GM21423 (cell line): ENCODE results near the gene ESPNL.

ENCODE experiments used
- ATAC-seq: cut with Tn5 transposase; IDR thresholded peaks from one replicate; pipeline ENCODE4 v1.9.1; 2021; ENCODE audit warnings: mild to moderate bottlenecking, moderate library complexity; ENCODE audit not compliant: unreplicated experiment

The ESPNL gene

DNA sequence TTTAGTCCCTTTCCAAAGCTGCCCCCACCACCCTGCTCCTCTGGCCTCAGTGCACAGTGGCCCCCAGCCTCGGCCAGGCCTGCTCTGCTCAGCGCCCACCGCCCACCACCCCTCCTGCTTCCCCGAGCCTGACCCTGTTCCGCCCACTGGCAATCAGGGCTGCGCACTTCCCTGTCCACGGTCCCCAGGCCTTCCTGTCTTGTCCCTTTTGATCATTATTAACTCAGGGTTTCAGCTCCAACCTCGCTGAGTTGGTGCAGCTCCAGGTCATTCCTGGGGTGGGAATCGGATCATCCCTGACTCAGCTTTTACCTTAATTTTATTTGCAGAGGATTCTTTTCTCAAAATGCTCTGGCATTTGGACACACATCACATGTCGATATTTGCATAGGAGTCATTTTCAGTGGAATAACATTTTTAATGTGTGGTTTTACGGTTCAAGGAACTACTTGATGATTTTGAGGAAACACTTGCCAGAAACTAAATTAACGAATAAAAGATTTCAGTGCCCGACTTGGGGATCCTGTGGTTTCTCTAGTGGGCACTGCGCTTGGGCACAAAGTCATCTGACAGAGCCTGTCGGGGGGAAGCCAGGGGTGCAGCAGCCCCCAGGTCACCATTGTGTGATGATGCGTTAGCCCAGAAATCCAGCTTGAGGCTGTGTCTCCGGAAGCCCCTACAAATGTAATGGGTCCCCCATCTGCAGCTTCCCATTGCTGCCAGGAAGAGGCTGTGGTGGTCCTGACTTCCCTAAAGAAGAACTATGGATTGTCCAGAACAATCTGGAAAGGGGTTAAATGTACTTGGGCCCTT lies 1.0 kb upstream of the ESPNL start:
- ATAC-seq = peak; percentile 13

DNA sequence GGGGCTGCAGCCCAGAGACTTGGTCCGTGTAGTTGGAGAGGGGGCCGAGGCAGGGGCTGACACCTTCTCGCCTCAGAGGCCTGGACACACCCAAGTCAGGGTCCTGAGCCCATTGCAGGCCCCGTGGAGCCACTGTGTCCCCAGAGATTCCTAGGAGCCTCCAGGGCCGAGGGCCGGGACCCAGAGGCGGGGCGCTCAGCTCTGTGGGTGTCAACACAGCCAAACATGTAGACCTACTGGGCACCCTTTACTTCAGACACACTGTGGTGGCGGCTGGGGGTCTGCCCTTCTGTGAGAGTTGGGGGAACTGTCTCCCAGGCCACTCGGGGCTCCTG lies 459 bp upstream of the ESPNL start:
- no peak for ATAC-seq

DNA sequence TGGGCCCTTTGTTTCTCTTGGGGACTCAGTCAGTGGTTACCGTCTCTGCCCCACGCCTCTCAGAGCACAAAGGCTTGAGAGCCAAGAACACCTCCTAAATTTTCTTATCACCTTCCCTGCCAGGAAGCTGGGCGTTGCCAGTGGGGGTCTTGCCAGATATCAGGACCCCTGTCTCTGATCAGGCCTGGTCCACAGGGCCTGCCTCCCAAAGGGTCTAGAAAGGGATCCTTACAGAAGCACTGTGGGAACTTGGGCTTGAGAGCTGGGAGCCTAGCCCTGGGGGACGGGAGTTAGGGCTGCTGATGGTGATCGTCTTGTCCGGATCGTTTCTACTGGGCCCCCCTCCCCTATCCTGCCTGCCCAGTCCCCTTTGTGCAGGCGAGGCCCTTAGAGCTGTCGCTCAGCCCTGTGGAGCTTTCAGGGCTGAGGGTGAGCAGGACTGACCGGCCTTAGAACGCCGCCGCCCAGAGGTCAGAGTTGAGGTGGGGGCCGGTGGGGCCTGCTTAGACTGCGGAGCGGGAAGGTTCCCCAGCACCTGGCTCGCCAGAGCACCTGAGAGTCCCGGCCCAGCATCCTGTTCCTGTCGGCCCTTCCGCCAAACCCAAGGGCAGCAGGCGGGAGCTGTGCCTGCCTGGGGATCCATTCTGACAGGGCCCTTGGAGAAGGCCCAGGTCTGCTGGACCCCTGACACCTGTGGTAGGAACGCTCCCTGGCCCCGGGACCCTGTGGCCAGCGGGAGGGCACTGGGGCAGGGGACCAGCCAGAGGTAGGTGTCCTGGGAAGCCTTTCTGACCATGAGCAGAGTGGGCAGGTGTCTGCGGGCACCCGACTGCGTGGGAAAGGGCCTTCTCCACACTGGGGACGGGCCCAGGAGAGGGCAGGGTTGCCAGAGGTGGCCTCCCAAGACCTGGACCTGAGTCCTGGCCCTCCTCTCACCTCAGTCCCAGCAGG lies 956 bp downstream of the ESPNL start:
- no peak for ATAC-seq

DNA sequence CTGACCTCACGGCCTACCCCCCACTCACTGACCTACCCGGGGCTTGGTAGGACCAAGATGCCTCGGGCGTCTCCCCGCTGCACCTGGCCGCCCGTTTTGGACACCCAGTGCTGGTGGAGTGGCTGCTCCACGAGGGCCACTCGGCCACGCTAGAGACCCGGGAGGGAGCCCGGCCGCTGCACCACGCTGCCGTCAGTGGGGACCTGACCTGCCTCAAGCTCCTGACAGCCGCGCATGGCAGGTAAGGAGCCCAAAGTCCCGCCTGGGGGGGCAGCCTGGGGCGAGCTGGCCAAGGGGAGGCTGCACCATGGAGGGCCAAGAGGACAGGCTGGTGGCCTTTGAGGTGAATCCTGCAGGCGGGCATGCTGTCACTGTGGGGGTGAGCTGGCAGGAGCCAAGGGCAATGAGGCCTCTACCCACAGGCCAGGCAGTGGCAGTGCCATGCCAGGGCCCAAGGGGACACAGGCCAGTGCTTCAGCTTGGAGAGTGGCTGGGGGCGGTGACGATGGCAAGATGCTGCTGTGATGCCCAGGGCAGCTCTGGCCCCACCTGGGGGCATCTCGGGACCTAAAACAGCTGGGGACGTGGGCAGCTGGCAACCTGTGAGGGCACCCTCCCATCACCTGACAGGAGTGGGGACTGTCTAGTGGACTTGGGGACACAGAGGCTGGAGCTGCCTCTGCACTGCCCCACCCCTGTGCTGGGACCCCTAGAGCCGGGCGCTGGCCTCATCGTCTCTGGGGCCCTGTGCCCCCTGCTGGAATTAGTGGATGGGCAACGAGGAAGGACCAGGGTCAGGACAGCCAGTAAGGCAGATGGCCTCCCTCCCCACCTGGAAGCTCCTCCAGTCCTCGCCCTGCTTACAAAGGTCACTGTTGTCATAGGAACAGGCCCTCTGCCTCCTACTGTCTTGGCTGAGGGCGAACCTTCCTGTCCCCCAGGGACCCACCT lies 2.0 kb downstream of the ESPNL start:
- ATAC-seq = no peak

DNA sequence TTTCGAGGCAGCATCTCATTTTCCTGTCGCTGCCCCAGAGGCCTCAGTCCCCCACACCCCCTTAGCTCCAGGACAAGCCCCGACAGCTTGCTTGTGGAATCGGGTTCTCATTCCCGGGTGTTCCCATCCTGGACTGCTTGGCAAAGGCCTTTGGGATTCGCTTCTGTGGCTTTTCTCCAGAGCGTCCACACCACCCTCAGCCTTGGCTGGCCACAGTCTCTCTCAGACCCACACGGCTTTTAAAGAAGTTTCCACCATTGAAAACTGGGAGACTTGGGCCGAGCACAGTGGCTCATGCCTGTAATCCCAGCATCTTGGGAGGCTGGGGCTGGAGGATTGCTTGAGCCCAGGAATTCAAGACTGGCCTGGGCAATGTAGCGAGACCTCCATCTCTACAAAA lies 2.7 kb downstream of the ESPNL start:
- no peak for ATAC-seq

DNA sequence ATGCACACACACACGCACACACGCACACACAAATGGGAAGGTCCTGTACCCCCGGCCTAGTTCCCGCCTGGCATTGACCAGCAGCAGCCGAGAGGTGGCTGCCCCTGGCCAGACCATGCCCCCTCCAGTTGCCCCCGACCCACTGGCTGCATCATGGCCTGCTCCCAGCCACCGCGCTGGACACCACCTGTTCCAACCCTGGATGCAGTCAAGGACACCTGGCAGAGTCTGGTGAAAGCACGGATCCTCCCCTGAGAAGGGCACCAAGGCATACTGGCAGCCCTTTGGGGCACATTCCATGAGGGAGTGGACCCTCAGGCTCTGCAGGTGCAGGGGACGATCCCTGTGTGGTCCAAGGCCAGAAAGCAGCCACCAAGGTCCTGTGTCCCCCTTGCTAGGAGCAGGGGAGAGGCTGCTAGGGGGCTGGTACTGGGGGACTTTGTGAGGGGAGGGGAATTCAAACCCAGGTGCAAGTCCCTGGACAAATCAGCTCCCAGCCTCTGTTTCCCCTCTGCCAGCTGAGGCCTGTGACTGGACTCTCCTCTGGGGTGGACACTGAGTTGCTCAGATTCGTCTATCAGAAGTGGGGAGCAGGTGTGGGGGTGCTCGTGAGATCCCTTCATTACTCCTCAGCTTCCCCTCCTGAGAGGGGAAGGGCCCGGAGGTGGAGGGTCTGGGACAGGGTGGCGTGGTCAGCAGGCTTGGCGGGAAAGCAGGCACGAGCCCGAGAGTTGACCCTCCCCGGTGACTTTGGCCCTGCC lies 3.5 kb downstream of the ESPNL start:
- ATAC-seq = no peak

DNA sequence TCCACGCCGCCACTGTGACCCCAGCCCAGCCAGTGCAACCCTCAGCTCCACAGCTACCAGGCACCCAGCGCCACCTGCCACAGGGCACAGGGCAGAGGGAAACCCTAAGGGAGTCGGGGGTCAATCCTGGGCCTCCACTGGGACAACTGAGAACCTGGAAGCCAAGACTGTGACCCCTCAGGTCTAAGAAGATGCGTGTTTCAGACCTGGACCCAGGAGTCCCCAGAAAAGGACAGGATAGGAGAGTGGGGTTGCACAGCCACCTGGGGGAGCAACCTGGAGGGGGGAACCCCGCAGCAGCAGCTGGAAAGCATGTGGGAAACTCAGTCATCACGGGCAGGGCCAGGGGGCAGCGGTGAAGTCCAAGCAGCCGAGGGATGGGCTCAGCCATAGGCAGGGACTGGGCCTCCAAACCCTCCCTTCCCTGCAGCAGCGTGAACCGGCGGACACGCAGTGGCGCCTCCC lies 4.1 kb downstream of the ESPNL start:
- ATAC-seq = no peak

DNA sequence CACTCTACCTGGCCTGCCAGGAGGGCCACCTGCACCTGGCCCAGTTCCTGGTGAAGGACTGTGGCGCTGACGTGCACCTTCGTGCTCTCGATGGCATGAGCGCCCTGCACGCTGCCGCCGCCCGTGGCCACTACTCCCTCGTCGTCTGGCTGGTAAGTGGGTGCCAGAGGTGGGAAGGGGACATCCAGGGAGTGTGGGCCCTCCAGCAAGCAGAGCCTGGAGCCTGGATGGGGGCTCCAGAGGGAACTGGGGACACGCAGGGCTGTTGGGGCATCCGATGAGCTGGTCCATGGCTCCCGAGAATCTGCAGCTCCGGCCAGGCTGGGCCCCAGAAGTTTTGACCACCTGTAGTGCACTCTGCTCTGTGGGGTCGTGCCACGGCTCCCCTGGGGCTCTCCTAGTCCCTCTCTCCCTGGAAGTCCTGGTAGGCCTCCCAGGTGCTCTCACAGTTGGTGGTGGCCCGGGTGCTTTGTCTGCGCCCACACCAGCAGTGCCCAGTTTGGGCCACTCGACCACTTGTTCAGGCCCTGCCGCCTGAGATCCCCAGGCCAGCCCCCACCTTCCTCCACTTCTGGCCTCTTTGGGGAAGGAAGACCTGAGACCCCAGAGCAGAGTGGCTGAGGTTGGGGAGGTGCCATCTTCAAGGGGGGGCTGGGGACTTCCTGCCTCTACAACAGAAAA lies 4.7 kb downstream of the ESPNL start:
- ATAC-seq = no peak

DNA sequence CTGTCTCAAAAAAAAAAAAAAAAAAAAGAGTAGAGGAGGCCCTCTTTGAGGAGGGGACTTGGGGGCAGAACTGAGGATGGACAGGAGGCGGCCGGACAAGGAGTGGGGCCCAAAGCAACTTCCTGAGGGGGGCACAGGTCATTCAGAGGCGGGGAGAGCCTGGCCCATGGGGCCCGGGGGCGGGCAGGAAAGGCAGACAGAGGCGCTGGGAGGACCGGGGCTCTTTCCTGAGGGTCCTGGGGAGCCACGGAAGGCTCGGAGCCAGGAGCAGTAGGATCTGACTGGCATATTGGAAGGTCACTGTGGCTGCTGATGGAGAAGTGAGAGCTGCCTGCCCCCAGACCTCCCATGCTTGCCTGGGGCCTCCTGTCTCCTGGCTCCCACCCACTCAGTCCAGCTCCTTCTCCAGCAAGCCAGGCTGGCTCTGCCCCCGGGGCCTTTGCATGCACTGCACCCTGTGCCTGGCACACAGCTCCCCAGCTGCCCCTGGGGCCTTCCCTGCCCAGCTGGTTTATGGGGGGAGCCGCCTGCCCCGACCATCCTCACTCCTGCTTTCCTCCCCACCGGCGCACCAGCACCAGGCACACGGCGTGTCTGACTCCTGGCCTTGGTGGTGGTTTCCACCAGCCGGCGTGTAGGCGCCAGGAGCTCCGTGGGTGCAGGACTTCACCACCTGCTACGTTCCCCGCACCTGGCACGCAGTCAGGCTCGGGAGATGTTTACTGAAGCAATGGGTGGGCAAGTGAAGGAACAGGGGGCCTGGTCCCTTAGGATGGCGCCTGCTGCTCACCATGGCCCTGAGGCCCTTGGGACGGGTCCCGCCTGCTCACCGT lies 5.6 kb downstream of the ESPNL start:
- ATAC-seq = no peak

DNA sequence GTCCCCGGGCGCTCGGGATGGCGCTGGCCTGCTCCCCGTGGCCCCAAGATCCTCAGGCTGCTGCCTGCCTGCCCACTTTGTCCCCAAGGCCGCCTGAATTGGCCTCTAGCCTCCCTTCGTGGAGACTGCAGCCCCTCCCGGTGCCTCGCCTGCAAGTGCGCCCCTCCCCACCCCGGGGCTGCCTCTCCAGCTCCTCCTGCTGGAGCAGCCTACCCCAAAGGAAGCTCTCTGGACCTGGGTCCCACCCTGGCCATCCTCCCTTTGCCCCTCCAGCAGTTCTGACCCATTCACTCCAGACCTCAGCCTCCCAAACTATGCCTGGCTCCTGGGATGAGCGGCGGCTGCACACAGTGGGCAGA lies 6.2 kb downstream of the ESPNL start:
- ATAC-seq = no peak

DNA sequence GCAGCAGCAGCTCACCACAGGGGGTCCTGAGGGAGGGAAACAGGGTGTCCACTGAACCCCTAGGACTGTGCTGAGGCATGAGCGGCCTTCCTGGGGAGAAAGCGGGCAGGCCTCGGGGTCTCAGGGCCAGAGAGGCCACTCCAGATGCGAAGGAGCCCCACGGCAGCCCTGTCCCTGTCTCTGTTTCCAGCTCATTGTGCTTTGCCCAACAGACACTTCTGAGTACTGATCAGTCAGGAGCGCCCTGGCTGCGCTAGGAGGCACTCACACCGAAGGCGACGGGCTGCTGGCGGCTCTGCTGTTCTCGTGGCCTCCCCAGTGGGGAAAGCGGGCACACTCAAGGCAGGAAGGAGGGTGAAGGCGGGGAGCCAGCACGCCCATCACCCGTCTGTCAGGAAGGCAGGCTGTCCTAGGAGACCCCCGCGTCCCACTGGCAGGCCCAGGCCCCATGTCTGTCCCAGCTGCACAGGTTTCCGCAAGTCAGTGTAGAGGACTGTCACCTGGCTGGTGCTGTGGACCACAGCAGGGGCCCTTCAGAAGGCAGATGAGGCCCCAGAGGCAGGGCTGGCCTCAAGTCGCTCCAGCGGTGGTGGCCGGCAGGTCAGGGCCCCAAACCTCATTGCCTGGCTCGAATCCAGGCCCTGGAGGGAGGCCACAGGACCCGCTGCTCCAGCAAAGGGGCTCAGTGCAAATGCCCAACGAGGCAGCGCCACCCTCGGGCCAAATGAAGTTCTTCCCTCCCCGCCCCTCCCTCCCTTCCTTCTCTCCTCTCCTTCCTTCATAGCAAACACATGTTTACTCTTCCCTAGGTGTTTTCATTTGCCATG lies 6.8 kb downstream of the ESPNL start:
- ATAC-seq = no peak

DNA sequence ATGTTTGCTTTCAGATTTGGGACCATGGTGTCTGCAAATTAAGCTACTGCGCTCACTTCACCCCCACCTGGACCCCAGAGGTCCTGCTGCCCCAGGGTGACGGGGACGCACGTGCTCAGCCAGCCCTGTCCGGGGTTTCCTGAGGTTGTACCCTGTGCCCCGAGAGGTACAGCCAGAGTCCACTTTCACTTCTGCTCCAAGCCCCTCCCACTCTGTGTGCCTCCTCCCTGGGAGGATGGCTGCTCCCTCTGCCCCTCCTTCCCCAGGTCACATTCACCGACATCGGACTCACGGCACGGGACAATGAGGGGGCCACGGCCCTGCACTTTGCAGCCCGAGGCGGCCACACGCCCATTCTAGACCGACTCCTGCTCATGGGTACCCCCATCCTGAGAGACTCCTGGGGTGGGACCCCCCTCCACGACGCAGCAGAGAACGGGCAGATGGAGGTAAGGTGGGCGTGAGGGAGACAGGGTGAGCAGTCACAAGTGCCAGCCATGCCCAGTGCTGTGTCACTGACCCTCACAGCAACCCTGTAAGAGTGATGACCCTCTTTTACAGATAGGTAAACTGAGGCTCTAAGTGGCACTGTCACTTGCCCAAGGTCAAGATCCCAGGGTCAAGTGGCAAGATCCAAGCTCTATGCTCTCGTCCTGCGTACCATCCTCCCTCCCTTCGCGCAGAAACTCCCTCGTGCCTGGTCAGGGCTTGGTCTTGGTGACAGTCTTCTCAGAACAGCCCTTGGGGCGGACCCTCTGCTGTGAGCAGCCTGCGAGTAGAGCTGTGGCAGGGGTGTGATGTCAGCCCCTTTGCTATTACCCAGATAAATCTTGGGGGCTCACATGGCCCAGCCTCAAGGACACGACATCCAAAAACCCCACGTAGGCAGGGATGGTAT lies 7.6 kb downstream of the ESPNL start:
- ATAC-seq = peak; percentile 61

DNA sequence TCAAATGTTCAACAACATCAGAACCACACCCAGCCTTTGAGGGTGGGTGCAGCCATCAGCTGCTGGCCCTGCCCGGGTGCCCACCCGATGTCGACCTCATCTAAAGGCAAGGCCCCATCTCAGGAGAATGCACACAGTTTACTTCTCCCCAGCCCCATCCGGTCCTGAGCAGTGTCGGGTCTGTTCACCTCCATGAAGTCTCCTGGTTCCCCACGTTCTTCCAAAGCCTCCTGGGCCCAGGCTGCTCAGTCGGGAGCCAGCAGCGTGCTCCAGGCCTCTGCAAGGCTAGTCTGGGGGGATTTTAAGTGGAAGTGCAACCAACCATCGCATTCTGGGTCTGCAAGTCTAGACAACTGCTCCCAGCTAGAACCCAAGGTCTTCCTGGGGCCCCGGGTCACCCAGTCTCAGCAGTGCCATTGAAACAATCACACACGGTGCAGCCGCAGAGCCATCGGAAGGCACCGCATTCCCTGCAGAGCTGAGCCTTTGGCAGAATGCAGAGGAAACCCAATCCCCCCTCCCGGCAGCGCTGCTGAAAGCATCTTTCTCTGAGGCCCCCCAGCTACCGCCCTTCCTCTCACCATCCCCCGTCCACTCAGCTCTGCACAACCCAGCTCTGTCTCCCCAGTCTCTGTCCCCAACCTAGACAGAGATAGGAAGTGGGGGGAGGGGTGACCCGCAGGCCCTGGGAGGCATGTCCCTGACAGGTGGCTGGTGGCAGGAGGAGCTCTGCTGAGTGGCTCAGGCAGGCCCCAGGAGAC lies 8.5 kb downstream of the ESPNL start:
- peak; percentile 69 for ATAC-seq

DNA sequence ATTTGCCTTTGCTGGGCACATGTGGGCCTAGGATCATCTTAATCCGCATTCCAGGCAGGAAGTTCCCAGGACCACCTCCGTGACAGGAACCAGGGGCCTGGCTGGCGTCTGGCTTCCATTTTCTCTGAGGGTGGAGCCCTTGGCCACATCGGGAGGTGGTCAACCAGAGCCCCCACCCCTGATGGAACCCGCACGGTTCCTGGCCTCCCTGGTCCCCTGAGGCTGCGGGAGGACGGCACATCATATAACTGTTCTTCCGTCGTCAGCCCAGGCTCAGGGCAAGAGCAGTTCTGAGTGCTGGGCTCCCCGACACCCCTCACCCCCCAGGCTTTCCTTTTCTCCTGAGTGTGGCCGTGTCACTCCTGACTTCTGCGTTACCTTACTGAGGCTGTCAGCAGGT lies 13.5 kb downstream of the ESPNL start:
- ATAC-seq = no peak

DNA sequence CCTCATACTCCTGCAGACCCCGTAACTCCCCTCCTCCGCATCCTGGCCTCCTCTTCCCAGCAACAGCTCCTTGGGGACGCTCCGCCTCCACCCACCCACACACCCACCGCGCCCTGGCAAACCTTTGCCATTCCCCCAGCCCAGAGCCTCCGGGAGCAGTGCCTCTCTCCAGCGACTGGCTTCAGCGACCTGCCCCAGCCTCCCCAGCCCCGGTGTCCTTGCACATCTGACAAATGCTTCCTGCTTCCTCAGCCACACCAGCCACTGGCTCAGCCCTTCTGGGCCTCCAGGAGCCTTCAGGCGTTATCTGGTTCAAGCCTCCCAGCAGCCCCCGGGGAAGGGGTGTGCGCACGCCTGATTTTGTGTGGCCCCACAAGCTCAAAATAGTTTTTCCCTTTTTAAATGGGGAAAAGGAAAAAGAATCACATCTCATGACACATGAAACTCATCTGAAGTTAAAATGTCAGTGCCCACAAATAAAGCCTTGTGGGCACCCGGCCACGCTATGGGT lies 14.2 kb downstream of the ESPNL start:
- no peak for ATAC-seq
